Measurements from ENCODE around the gene CXCR2.
A peak's percentile ranks its signal among the peaks of the same experiment; 100 is the strongest.
"Not testable (repeated sequence)": the region's sequence is repeated elsewhere in the genome, so short reads cannot be mapped to it uniquely, and the experiment has no call there.

The CXCR2 gene

DNA sequence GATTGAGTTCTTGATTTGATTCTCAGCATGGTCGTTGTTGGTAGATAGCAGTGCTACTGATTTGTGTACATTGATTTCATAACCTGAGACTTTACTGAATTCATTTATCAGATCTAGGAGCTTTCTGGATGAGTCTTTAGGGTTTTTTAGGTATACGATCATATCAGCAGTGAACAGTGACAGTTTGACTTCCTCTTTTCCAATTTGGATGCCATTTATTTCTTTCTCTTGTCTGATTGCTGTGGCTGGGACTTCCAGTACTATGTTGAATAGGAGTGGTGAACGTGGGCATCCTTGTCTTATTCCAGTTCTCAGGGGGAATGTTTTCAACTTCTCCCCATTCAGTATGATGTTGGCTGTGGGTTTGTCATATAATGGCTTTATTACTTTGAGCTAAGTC, 27.9 kb upstream of the CXCR2 start:
- Mint-ChIP-seq H3K27me3 (peaks cover 23% of the 10 kb centered on the region), H3K4me1 (no peaks in the 10 kb centered on the region), H3K36me3 (ENCODE audit: insufficient read depth) (no peaks in the 10 kb centered on the region), H3K9me3 (no peaks in the 10 kb centered on the region), H3K27ac (ENCODE audit: low read depth) (no peak overlapping the region), H3K4me3 (no peak overlapping the region)
- ATAC-seq (replicated peaks; ENCODE audit: extremely low read depth, poor library complexity, severe bottlenecking) (no peak), DNase-seq (ENCODE audit: low spot score in 2 of 2) (no peak)

DNA sequence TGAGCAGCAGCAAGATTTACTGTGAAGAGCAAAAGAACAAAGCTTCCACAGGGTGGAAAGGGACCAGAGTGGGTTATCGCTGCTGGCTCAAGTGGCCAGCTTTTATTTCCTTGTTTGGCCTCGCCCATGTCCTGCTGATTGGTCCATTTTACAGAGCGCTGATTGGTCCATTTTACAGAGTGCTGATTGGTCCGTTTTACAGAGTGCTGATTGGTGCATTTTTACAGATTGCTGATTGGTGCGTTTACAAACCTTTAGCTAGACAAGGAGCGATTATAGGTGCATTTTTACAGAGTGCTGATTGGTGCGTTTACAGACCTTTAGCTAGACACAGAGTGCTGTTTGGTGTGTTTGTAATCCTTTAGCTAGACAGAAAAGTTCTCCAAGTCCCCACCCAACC, 17.0 kb upstream of the CXCR2 start:
- not testable (repeated sequence) for H3K9me3 Mint-ChIP-seq; H3K4me1 Mint-ChIP-seq; ATAC-seq (replicated peaks; ENCODE audit: extremely low read depth, poor library complexity, severe bottlenecking); H3K36me3 Mint-ChIP-seq (ENCODE audit: insufficient read depth); DNase-seq (ENCODE audit: low spot score in 2 of 2); H3K4me3 Mint-ChIP-seq; H3K27ac Mint-ChIP-seq (ENCODE audit: low read depth)
- H3K27me3 Mint-ChIP-seq: peaks cover 91% of the 10 kb centered on the region

DNA sequence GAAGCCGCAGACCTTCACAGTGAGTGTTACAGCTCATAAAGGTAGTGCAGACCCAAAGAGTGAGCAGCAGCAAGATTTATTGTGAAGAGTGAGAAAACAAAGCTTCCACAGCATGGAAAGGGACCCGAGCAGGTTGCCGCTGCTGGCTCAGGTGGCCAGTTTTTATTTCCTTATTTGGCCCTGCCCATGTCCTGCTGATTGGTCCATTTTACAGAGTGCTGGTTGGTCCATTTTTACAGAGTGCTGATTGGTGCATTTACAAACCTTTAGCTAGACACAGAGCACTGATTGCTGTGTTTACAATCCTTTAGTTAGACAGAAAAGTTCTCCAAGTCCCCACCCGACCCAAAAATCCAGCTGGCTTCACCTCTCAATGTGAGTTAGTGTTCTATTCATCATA, 4.0 kb upstream of the CXCR2 start:
- peaks cover 40% of the 10 kb centered on the region for H3K27me3 Mint-ChIP-seq
- not testable (repeated sequence) for H3K4me3 Mint-ChIP-seq; H3K9me3 Mint-ChIP-seq; H3K4me1 Mint-ChIP-seq; H3K27ac Mint-ChIP-seq (ENCODE audit: low read depth); DNase-seq (ENCODE audit: low spot score in 2 of 2); ATAC-seq (replicated peaks; ENCODE audit: extremely low read depth, poor library complexity, severe bottlenecking); H3K36me3 Mint-ChIP-seq (ENCODE audit: insufficient read depth)

DNA sequence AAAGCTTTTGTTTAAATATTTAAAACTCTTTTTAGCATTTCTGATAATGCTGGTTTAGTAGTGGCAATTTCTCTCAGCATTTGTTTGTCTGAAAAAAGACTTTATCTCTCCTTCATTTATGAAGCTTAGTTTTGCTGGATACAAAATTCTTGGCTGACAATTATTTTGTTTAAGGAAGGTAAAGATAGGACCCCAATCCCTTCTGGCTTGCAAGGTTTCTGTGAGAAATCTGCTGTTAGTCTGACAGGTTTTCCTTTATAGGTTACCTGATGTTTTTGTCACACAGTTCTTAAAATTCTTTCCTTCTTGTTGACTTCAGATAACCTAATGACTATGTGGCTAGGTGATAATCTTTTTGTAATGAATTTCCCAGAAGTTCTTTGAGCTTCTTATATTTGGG, 3.5 kb upstream of the CXCR2 start:
- not testable (repeated sequence) for H3K36me3 Mint-ChIP-seq (ENCODE audit: insufficient read depth); H3K27ac Mint-ChIP-seq (ENCODE audit: low read depth); H3K4me3 Mint-ChIP-seq; DNase-seq (ENCODE audit: low spot score in 2 of 2); H3K4me1 Mint-ChIP-seq; H3K9me3 Mint-ChIP-seq; ATAC-seq (replicated peaks; ENCODE audit: extremely low read depth, poor library complexity, severe bottlenecking)
- H3K27me3 Mint-ChIP-seq: peaks cover 40% of the 10 kb centered on the region

DNA sequence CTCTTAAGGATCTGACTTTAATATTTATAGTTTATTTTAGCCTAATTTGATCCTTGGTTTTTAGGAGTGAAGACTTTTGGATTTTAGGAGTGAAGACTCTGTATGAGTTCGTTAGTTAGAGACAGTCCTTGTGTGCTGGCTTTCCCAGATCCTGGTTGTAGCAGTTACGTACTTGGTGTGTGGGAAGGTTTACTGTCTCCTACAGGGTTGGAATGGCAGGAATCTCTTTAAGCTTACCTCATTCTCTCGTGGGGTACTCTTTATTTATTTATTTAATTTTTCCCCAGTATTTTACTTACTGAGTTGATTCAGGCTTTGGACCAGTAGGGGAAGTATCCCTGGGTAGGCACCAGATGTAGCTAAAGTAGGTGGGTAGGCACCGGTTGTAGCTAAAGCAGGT, 1.8 kb upstream of the CXCR2 start:
- DNase-seq (ENCODE audit: low spot score in 2 of 2): no peak
- no peaks in the 10 kb centered on the region for H3K9me3 Mint-ChIP-seq

DNA sequence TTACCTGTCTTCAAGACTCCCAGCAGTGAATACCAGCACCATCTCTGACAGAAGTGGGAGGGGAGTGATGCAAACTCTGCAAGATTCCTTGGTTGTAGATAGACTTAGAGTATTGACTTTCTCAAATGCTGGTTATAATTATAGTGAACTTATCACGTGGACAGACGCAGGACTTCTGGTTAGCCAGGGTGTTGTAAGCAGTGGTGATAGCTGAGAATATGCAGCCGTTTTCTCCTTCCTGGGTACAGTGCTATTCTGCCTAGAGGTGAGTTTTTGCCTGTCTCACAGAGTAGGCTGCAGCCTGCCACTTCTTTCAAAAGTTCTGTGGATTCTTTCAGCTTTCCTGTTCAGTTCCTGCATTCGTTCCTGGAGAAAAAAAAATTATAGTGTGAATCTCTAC, 733 bp upstream of the CXCR2 start:
- no peaks in the 10 kb centered on the region for H3K36me3 Mint-ChIP-seq (ENCODE audit: insufficient read depth)
- peaks cover 7% of the 10 kb centered on the region for H3K4me1 Mint-ChIP-seq
- peak overlapping the region; percentile 24 for H3K4me3 Mint-ChIP-seq
- peaks cover 49% of the 10 kb centered on the region for H3K27me3 Mint-ChIP-seq
- ATAC-seq (replicated peaks; ENCODE audit: extremely low read depth, poor library complexity, severe bottlenecking) (no peak), DNase-seq (ENCODE audit: low spot score in 2 of 2) (no peak)
- H3K9me3 Mint-ChIP-seq: no peaks in the 10 kb centered on the region
- peak overlapping the region; percentile 23 for H3K27ac Mint-ChIP-seq (ENCODE audit: low read depth)

More for the DNA sequence above, 1.8 kb upstream of the CXCR2 start:
- Mint-ChIP-seq H3K4me3 (no peak overlapping the region), H3K36me3 (ENCODE audit: insufficient read depth) (no peaks in the 10 kb centered on the region), H3K4me1 (peaks cover 7% of the 10 kb centered on the region), H3K27me3 (peaks cover 49% of the 10 kb centered on the region), H3K27ac (ENCODE audit: low read depth) (no peak overlapping the region)
- ATAC-seq (replicated peaks; ENCODE audit: extremely low read depth, poor library complexity, severe bottlenecking): no peak

DNA sequence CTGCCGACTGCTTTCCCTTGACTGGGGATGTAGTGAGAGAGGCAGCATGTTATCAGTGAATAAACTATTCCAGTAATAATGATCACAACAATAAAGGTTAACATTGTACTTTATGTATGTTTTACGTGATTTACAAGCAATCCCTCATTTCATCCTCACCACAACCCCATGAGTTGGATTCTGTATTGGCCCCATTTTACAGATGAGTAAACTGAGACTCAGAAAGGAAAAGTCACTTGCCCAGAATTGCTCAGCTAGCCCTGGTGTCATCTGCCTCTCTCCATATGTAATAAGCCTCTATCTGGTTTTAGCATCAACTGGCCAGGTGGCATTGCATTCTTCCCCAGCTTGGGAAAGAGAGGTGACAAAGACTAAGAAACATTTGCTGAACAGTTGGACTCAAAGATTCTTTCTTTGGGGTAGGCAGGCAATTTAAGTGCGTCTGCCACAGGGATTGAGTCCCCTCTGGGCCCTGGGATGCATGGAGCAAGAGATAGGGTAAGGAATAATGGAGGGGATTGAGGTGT, 2.2 kb downstream of the CXCR2 start:
- peaks cover 41% of the 10 kb centered on the region for H3K27me3 Mint-ChIP-seq
- no peak overlapping the region for H3K4me3 Mint-ChIP-seq
- DNase-seq (ENCODE audit: low spot score in 2 of 2): no peak
- no peak for ATAC-seq (replicated peaks; ENCODE audit: extremely low read depth, poor library complexity, severe bottlenecking)
- H3K27ac Mint-ChIP-seq (ENCODE audit: low read depth): no peak overlapping the region
- no peaks in the 10 kb centered on the region for H3K9me3 Mint-ChIP-seq
- peaks cover 7% of the 10 kb centered on the region for H3K4me1 Mint-ChIP-seq
- H3K36me3 Mint-ChIP-seq (ENCODE audit: insufficient read depth): no peaks in the 10 kb centered on the region

DNA sequence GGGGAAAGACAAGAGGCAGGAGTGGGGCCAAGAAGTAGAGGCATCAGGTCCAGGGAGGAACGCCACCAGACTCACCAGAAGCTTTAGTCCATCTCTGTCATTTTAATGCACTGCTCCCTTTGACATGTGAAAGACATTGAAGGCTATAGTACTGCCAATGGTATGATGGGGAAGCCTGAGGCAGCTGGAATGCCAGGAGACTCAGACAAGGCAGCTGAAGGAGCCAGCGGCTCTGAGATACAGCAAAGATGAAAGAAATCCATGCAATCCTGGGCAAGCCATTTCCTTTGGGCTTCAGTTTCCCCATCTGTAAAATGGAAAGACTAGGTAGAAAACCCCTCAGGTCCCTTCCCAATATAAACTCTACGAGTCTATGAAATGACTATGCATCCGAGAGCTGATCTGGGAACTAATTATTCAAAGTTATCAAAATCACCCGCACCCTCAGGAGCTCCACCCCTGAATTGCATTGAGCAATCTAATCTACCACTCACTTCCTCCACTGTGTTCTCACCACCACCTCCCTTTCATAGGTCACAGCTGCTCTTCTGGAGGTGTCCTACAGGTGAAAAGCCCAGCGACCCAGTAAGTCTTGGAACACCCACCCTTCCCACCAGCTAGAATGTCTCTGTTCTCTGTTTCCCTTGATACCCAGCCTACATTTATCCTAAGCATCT, 3.1 kb downstream of the CXCR2 start:
- ATAC-seq (replicated peaks; ENCODE audit: extremely low read depth, poor library complexity, severe bottlenecking) (no peak), DNase-seq (ENCODE audit: low spot score in 2 of 2) (no peak)
- Mint-ChIP-seq H3K27me3 (peaks cover 46% of the 10 kb centered on the region), H3K4me1 (peaks cover 7% of the 10 kb centered on the region), H3K36me3 (ENCODE audit: insufficient read depth) (no peaks in the 10 kb centered on the region), H3K4me3 (peak overlapping the region; percentile 3), H3K9me3 (no peaks in the 10 kb centered on the region), H3K27ac (ENCODE audit: low read depth) (no peak overlapping the region)

DNA sequence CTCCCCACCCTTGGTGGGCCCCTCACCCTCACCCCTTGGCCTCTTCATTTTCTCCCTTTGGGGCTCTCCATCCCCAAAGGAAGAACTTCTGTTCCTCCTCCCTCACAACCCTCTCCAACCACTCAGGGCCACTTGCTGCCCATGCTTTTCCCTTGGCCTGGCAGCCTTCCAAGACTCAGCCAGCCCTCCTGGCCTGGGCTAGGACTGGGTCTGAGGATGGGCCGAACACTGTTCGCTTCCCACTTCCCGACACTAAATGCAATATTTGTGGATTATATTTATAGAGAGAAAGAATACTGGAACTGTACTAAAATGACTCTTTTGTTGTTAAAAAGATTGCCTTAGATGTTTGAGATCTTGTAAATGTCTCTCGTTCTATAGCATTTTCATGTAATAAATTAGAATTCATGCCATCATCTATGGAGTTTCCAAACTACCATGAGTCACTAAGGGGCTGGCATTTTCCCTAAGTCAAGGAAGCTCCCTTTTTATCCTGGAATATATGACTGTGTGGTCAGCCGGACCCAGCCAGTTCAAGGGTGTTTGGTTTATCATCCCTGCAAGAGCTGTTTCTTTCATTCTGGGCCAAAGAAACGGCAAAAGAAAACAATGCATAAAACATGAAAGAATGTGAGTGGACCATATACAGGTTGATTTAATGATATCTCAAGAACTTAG, 3.8 kb downstream of the CXCR2 start:
- Mint-ChIP-seq H3K4me3 (peak overlapping the region; percentile 3), H3K4me1 (peaks cover 7% of the 10 kb centered on the region), H3K36me3 (ENCODE audit: insufficient read depth) (no peaks in the 10 kb centered on the region), H3K27ac (ENCODE audit: low read depth) (no peak overlapping the region), H3K27me3 (peaks cover 50% of the 10 kb centered on the region), H3K9me3 (no peaks in the 10 kb centered on the region)
- no peak for ATAC-seq (replicated peaks; ENCODE audit: extremely low read depth, poor library complexity, severe bottlenecking)
- no peak for DNase-seq (ENCODE audit: low spot score in 2 of 2)

DNA sequence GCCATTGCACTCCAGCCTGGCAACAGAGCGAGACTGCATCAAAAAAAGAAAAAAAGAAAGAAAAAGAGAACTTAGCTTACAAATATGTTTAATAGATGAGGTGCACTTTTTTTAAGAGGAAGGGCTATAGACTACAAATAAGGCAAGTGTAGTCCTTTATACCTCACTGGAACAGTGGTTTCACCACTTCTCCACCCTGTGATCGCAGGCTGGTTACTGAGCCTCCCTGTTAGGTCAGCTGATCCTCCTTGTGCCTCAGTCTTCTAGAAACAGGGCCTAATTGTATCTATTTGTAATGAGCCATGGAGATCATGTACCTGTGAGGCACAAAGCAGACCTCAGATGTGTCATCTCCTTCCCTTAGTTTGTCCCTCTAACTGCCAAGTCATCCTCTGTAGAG, 4.5 kb downstream of the CXCR2 start:
- Mint-ChIP-seq H3K27ac (ENCODE audit: low read depth) (peak overlapping the region; percentile 64), H3K9me3 (no peaks in the 10 kb centered on the region), H3K4me1 (peaks cover 5% of the 10 kb centered on the region), H3K27me3 (peaks cover 50% of the 10 kb centered on the region), H3K4me3 (no peak overlapping the region), H3K36me3 (ENCODE audit: insufficient read depth) (no peaks in the 10 kb centered on the region)
- ATAC-seq (replicated peaks; ENCODE audit: extremely low read depth, poor library complexity, severe bottlenecking) (peak; percentile 49), DNase-seq (ENCODE audit: low spot score in 2 of 2) (no peak)

DNA sequence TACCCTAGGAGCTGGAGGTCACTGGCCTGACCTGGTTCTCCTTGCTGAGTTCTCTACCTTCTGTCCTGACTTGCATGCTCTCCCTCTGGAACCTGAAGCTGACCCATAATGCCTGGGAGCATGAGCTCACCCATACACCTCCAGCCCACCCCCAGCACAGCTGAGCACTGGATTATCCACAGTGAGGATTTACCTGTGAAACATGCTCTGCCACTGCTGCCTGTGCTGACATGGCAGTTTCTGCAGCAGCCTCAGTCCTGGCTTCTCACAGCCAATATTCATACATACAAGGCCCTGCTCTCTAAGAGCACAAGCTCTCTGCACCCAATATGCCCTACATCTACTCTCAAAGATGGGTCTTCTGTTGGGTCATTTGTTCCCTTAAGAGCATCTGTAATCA, 5.0 kb downstream of the CXCR2 start:
- H3K27me3 Mint-ChIP-seq: peaks cover 50% of the 10 kb centered on the region
- no peaks in the 10 kb centered on the region for H3K36me3 Mint-ChIP-seq (ENCODE audit: insufficient read depth)
- peak overlapping the region; percentile 64 for H3K27ac Mint-ChIP-seq (ENCODE audit: low read depth)
- peaks cover under 1% of the 10 kb centered on the region for H3K4me1 Mint-ChIP-seq
- ATAC-seq (replicated peaks; ENCODE audit: extremely low read depth, poor library complexity, severe bottlenecking) (no peak), DNase-seq (ENCODE audit: low spot score in 2 of 2) (no peak)
- H3K4me3 Mint-ChIP-seq: no peak overlapping the region
- no peaks in the 10 kb centered on the region for H3K9me3 Mint-ChIP-seq

DNA sequence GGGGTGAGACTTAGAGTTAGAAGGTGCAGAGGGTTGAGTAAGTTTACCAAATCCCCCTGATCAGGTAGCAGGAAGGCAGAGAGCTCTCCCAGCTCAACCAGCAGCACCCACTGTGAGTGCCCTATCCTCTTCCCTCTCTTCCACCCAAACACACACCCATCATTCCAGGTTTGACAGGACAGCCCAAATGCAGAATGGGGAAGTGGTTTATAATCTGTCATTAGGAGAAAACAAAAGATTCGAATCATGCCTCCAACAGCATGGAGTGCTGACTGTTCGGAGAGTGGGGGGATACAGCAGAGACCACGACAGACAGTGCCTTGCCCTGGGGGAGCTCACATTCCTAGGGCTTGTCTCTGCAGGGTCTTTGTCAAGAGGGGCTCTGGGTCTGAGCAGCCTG, 11.7 kb downstream of the CXCR2 start:
- Mint-ChIP-seq H3K4me1 (no peaks in the 10 kb centered on the region), H3K4me3 (no peak overlapping the region), H3K27me3 (peaks cover 66% of the 10 kb centered on the region), H3K36me3 (ENCODE audit: insufficient read depth) (no peaks in the 10 kb centered on the region), H3K9me3 (no peaks in the 10 kb centered on the region), H3K27ac (ENCODE audit: low read depth) (no peak overlapping the region)
- DNase-seq (ENCODE audit: low spot score in 2 of 2) (no peak), ATAC-seq (replicated peaks; ENCODE audit: extremely low read depth, poor library complexity, severe bottlenecking) (no peak)

DNA sequence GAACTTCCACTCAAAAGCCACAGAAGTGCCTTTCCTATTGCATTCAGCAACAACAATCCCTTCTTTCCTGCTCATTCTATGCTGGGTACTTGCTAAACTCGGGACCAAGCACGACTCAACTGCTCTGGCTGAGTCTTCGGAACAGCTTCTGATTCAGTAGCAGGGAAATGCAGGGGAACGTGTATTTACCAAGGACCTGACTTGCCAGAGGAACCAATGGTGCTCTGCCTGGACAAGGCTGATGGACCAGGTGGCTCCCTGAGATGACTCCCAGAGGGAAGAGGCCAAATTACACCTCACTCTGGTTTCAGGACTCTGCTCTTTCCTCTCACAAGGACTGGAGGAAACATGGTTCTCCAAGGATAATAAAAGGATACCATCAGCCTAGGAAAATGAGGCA, 12.2 kb downstream of the CXCR2 start:
- Mint-ChIP-seq H3K36me3 (ENCODE audit: insufficient read depth) (no peaks in the 10 kb centered on the region), H3K4me1 (no peaks in the 10 kb centered on the region), H3K27me3 (peaks cover 66% of the 10 kb centered on the region), H3K9me3 (no peaks in the 10 kb centered on the region), H3K27ac (ENCODE audit: low read depth) (no peak overlapping the region), H3K4me3 (no peak overlapping the region)
- DNase-seq (ENCODE audit: low spot score in 2 of 2) (no peak), ATAC-seq (replicated peaks; ENCODE audit: extremely low read depth, poor library complexity, severe bottlenecking) (no peak)

Data from central memory CD8-positive, alpha-beta T cell (primary cell).